GM21367 (cell line): ENCODE data around the gene TMEM53.
"Not testable (repeated sequence)": the region's sequence is repeated elsewhere in the genome, so short reads cannot be mapped to it uniquely, and the experiment has no call there.

Source experiments
- ATAC-seq: cut with Tn5 transposase; IDR thresholded peaks from one replicate; pipeline ENCODE4 v1.9.1; 2021; ENCODE audit not compliant: unreplicated experiment

TMEM53 gene

GRCh38 chr1:44673675-44674112 lies 587 bp downstream of the TMEM53 start:
- peak; percentile 2 for ATAC-seq

GRCh38 chr1:44672961-44673674 lies 1.2 kb downstream of the TMEM53 start:
- ATAC-seq, result no peak

GRCh38 chr1:44672254-44672955 lies 1.9 kb downstream of the TMEM53 start:
- no peak for ATAC-seq

GRCh38 chr1:44670751-44671640 lies 3.3 kb downstream of the TMEM53 start:
- no peak for ATAC-seq

GRCh38 chr1:44666719-44667118 lies 7.6 kb downstream of the TMEM53 start:
- ATAC-seq, result not testable (repeated sequence)

GRCh38 chr1:44664730-44665370 lies 9.4 kb downstream of the TMEM53 start:
- ATAC-seq, result no peak

- no peak for ATAC-seq
These were observed 10.9 kb downstream of the TMEM53 start for GRCh38 chr1:44663417-44663816.

GRCh38 chr1:44662683-44663030 lies 11.6 kb downstream of the TMEM53 start:
- no peak for ATAC-seq

GRCh38 chr1:44661781-44662682 lies 12.2 kb downstream of the TMEM53 start:
- ATAC-seq, result no peak

- no peak for ATAC-seq
These were observed 14.1 kb downstream of the TMEM53 start for GRCh38 chr1:44660176-44660575.

- ATAC-seq, result no peak
These were observed 14.7 kb downstream of the TMEM53 start for GRCh38 chr1:44659566-44659965.

- ATAC-seq, result no peak
These were observed 18.7 kb downstream of the TMEM53 start for GRCh38 chr1:44655609-44656008.

GRCh38 chr1:44654621-44655187 lies 19.6 kb downstream of the TMEM53 start:
- no peak for ATAC-seq

- no peak for ATAC-seq
These were observed 20.9 kb downstream of the TMEM53 start for GRCh38 chr1:44653107-44653964.

- ATAC-seq, result peak; percentile 54
These were observed 21.7 kb downstream of the TMEM53 start for GRCh38 chr1:44652445-44653106.

- ATAC-seq, result no peak
These were observed 23.2 kb downstream of the TMEM53 start for GRCh38 chr1:44651069-44651468.

GRCh38 chr1:44650159-44650831 lies 24.0 kb downstream of the TMEM53 start:
- no peak for ATAC-seq

- ATAC-seq, result no peak
These were observed 24.5 kb downstream of the TMEM53 start for GRCh38 chr1:44649788-44650158.
